ENCODE data around the gene TSNAX. TPM values are rescaled to one million over a fixed set of nuclear protein-coding genes. Genes with fewer than 3 reads are reported as not detected.
A peak's percentile ranks its signal among the peaks of the same experiment; 100 is the strongest.

The TSNAX gene
- total and polyA plus RNA-seq, 9 of the 15 experiments (the other 6 are each of a cell fraction or from before 2014, with no cell fraction given) = 33.8 to 102 (median 61.2) TPM

DNA sequence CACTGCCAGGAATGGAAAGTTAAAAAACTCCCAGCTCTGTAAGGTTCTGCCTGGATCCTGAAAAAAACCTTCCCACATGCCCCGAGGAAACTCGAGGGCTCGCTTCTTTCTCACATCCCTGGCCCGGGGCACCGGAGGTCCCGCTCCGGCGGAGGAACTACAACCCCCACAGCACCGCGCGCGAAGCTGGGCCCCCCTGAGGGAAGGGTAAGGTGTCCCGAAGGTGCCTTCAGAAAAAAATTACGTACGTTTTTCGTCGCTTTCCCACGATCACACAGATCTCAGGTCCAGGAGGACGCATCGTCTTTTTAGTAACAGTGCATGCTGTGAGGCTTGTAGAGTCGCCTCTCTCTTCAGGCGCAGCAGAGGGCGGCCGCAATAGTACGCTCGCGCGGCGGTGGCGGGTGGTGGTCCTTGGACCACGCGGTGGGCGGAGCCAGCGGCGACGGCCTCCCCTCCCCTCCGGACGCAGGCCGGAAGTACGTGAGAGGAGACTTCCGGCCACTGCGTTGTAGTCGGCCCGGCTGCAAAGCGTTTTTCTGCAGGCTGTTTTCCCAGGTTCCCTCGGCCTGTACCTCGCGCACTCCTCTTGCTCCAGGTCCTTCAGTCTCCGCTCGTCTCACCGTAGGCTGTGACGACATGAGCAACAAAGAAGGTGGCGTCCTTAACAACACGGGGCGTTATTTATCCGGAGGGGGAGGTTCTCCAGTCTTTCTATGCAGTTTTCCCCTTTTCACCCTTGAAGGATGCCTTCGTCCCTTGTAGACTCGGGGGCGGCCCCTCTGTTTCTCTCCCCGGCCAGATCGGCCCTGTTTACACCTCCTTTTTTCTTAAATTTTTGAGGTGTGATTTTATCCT, at the start of gene TSNAX (continued):
- TF ChIP-seq, protein P1, sequence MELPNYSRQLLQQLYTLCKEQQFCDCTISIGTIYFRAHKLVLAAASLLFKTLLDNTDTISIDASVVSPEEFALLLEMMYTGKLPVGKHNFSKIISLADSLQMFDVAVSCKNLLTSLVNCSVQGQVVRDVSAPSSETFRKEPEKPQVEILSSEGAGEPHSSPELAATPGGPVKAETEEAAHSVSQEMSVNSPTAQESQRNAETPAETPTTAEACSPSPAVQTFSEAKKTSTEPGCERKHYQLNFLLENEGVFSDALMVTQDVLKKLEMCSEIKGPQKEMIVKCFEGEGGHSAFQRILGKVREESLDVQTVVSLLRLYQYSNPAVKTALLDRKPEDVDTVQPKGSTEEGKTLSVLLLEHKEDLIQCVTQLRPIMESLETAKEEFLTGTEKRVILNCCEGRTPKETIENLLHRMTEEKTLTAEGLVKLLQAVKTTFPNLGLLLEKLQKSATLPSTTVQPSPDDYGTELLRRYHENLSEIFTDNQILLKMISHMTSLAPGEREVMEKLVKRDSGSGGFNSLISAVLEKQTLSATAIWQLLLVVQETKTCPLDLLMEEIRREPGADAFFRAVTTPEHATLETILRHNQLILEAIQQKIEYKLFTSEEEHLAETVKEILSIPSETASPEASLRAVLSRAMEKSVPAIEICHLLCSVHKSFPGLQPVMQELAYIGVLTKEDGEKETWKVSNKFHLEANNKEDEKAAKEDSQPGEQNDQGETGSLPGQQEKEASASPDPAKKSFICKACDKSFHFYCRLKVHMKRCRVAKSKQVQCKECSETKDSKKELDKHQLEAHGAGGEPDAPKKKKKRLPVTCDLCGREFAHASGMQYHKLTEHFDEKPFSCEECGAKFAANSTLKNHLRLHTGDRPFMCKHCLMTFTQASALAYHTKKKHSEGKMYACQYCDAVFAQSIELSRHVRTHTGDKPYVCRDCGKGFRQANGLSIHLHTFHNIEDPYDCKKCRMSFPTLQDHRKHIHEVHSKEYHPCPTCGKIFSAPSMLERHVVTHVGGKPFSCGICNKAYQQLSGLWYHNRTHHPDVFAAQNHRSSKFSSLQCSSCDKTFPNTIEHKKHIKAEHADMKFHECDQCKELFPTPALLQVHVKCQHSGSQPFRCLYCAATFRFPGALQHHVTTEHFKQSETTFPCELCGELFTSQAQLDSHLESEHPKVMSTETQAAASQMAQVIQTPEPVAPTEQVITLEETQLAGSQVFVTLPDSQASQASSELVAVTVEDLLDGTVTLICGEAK (IDR thresholded peaks at IDR 0.05) = peak; percentile 97
- TF ChIP-seq, protein P1 (CRISPR knock-in tag; IDR thresholded peaks at IDR 0.05) = no peak
- TF ChIP-seq, protein P2, sequence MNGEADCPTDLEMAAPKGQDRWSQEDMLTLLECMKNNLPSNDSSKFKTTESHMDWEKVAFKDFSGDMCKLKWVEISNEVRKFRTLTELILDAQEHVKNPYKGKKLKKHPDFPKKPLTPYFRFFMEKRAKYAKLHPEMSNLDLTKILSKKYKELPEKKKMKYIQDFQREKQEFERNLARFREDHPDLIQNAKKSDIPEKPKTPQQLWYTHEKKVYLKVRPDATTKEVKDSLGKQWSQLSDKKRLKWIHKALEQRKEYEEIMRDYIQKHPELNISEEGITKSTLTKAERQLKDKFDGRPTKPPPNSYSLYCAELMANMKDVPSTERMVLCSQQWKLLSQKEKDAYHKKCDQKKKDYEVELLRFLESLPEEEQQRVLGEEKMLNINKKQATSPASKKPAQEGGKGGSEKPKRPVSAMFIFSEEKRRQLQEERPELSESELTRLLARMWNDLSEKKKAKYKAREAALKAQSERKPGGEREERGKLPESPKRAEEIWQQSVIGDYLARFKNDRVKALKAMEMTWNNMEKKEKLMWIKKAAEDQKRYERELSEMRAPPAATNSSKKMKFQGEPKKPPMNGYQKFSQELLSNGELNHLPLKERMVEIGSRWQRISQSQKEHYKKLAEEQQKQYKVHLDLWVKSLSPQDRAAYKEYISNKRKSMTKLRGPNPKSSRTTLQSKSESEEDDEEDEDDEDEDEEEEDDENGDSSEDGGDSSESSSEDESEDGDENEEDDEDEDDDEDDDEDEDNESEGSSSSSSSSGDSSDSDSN (IDR thresholded peaks at IDR 0.05; ENCODE audit: borderline replicate concordance in 1 of 2, low read depth in 2 of 2, low read length in 2 of 2) = peak; percentile 81 to 89; a peak in 3 of 4 replicates
- peak; percentile 78; the same call in 1 of the 2 replicates for TF ChIP-seq ESRRA (IDR thresholded peaks at IDR 0.05; ENCODE audit: borderline replicate concordance, low read depth)
- TF ChIP-seq NFRKB (IDR thresholded peaks at IDR 0.05; ENCODE audit: low read depth) = peak; percentile 59; the same call in 1 of the 2 replicates
- TF ChIP-seq SFPQ (IDR thresholded peaks at IDR 0.05; ENCODE audit: low read depth, low read length) = no peak
- peak; percentile 79 for TF ChIP-seq POLR2H (tag; IDR thresholded peaks at IDR 0.05; ENCODE audit: low read depth)
- TF ChIP-seq ZC3H11A (IDR thresholded peaks at IDR 0.05; ENCODE audit: low read depth, low read length) = 0 out of 2 replicates have a peak, but pooled peaks have one; percentile 20
